GM19351 (cell line): Measurements from ENCODE around the gene JPH3.
"Not testable (repeated sequence)": the region's sequence is repeated elsewhere in the genome, so short reads cannot be mapped to it uniquely, and the experiment has no call there.

Source experiments
- ATAC-seq: cut with Tn5 transposase; IDR thresholded peaks from one replicate; pipeline ENCODE4 v1.9.1; 2021; ENCODE audit warnings: mild to moderate bottlenecking, moderate library complexity; ENCODE audit not compliant: unreplicated experiment

JPH3 gene

GRCh38 chr16:87572959-87573358, 29.3 kb upstream of the JPH3 start:
- no peak for ATAC-seq

- ATAC-seq = no peak
Measured at GRCh38 chr16:87575027-87575804, 27.1 kb upstream of the JPH3 start.

- ATAC-seq = no peak
Measured at GRCh38 chr16:87576171-87576570, 26.1 kb upstream of the JPH3 start.

- not testable (repeated sequence) for ATAC-seq
Measured at GRCh38 chr16:87578142-87578930, 24.0 kb upstream of the JPH3 start.

- no peak for ATAC-seq
Measured at GRCh38 chr16:87579691-87580090, 22.6 kb upstream of the JPH3 start.

- no peak for ATAC-seq
Measured at GRCh38 chr16:87580855-87581261, 21.4 kb upstream of the JPH3 start.

GRCh38 chr16:87581857-87582215, 20.5 kb upstream of the JPH3 start:
- ATAC-seq = no peak

- no peak for ATAC-seq
Measured at GRCh38 chr16:87582216-87582965, 19.9 kb upstream of the JPH3 start.

- no peak for ATAC-seq
Measured at GRCh38 chr16:87582966-87583325, 19.4 kb upstream of the JPH3 start.

- no peak for ATAC-seq
Measured at GRCh38 chr16:87583453-87584131, 18.7 kb upstream of the JPH3 start.

GRCh38 chr16:87584271-87584670, 18.0 kb upstream of the JPH3 start:
- ATAC-seq = no peak

- no peak for ATAC-seq
Measured at GRCh38 chr16:87584975-87585374, 17.3 kb upstream of the JPH3 start.

GRCh38 chr16:87585442-87586200, 16.7 kb upstream of the JPH3 start:
- ATAC-seq = no peak

GRCh38 chr16:87586201-87586782, 16.0 kb upstream of the JPH3 start:
- ATAC-seq = no peak

- ATAC-seq = no peak
Measured at GRCh38 chr16:87587636-87588035, 14.7 kb upstream of the JPH3 start.

GRCh38 chr16:87592018-87592712, 10.1 kb upstream of the JPH3 start:
- ATAC-seq = no peak

- ATAC-seq = no peak
Measured at GRCh38 chr16:87593710-87594258, 8.5 kb upstream of the JPH3 start.

GRCh38 chr16:87595712-87596111, 6.6 kb upstream of the JPH3 start:
- no peak for ATAC-seq

GRCh38 chr16:87597324-87597830, 4.9 kb upstream of the JPH3 start:
- no peak for ATAC-seq
